GM18502 (cell line): Measurements from ENCODE around the gene SARNP.
"Not testable (repeated sequence)": the region's sequence is repeated elsewhere in the genome, so short reads cannot be mapped to it uniquely, and the experiment has no call there.

Experiments
- ATAC-seq: cut with Tn5 transposase; IDR thresholded peaks from one replicate; pipeline ENCODE4 v1.9.1; 2021; ENCODE audit warnings: mild to moderate bottlenecking; ENCODE audit not compliant: unreplicated experiment, poor library complexity

Gene SARNP

DNA sequence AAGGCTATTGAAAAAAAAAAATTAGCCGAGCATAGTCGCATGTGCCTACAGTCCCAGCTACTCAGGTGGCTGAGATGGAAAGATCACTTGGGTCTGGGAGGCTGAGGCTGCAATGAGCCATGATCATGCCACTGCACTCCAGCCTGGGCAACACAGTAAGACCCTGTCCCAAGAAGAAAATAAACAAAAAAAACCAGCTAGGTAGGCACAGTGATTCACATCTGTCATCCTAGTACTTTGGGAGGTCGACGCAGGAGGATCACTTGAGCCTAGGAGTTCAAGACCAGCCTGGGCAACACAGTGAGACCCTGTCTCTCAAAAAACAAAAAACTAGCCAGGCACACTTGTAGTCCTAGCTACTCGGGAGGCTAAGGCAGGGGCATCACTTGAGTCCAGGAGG is 8.2 kb downstream of the SARNP start:
- no peak for ATAC-seq

DNA sequence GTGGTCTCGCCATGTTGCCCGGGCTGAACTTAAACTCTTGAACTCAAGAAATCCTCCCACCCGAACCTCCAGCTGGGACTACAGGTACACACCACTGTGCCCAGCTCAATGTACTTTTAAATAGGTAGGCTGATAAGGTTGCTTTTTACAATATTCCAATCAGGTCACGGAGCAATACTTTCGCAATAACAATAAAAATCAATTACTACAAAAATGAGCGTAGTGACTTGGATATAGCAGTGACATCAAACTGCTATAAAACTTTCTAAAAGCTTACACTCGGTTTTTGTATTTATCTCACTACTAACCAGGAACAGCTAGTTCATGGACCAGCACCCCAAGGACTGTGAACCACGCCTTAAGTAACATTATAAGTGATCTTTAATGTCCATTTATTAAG is 10.5 kb downstream of the SARNP start:
- no peak for ATAC-seq

DNA sequence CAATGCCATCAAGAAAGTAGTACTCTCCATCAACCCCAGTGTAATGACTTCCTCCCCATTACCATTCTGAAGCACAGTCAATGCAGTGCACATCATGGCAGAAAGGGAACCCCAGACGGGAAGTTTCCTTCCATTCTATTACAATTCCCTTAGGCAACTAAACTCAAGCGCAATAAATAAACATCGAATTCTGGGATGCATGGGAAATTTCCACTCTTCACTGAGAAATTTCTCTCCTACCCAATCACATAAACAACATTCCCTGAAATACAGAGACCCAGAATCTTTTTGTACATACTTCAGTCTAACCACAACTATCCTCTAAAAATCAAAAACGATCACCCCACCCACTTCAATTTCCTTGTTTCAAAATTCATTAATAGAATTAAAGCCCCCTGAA is 20.0 kb downstream of the SARNP start:
- no peak for ATAC-seq

DNA sequence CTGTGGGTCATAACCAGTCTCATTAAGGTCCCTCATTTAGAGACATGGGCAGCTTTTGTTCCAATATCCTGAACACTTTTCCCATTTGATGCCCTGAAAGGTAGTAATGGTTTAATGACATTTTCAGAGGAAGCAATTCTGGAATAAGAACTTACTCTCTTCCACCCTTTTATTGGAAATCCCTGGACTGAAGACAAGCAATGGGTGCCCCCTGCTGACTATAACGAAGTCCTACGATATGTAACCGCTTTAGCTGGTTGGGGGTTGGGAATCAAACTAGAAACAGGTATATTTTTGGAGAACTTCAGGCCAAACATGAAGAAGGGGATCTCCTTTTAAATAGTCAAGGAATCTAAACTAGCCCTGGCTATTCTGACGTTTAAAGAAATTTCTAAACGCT is 20.5 kb downstream of the SARNP start:
- no peak for ATAC-seq

DNA sequence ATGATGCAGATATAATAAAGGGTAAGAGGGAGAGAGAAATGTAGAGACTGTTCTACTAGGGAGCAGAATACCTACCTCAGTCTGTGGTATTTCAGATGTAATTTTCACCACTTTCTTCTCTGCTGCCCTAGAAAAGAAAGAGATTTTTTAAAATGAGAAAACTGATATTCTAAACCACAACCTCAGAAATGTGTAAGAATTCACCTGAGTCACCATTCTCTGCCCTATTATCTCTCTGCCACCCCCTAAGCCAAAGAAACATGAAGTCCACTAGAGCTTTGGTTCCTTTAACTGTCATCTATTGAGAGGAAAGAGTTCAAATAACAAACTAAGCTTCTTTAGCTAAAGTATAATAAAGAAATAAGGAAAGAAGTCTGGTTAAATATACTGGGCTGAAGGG is 21.6 kb downstream of the SARNP start:
- ATAC-seq = no peak

DNA sequence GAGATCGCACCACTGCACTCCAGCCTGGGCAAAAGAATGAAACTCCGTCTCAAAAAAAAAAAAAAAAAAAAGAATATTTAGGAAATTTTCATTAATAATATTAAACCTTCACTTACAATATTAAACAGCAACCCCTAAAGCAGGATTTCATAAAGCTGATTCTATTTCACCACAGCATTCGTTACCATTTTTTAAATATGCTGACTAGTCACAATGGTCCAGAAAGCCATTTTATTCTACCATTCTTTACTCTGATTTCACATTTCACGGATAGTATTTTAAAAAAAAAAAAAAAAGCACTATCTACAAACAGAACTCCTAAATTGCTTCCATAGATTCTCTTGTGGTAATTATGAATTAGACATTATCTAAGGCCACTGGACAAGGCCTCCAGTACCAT is 27.6 kb downstream of the SARNP start:
- ATAC-seq = no peak

DNA sequence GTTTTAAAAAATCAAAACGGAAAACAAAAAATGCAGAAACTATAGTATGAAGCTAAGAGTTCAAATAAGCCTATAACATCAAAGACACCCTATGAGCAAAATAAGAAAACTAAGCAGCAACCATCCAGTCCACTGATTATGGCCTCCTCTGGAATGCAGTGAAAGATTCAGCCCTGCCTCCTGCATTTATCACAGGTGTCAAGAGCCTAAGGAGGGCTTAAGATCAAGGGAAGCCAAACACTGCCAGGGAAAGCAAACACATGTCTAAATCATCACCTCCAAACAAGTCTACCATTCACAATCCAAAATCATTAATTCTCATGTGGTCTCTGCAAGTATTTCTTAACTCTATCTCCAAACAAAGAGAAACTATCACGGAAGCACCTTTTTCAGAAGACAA is 28.4 kb downstream of the SARNP start:
- no peak for ATAC-seq

DNA sequence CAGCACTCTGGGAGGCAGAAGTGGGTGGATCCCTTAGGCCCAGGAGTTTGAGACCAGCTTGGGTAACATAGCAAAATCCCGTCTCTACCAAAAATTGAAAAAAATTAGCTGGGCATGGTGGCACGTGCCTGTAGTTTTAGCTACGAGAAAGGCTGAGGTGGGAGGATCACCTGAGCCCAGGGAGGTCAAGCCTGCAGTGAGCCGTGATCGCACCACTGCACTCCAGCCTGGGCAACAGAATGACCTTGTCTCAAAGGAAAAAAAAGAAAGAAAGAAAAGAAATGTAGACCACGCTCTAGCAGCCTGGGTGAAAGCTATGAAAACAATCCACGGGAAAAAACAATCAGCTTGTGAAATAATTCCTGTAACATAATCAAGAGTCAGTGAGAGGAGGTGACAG is 29.0 kb downstream of the SARNP start:
- ATAC-seq = no peak

DNA sequence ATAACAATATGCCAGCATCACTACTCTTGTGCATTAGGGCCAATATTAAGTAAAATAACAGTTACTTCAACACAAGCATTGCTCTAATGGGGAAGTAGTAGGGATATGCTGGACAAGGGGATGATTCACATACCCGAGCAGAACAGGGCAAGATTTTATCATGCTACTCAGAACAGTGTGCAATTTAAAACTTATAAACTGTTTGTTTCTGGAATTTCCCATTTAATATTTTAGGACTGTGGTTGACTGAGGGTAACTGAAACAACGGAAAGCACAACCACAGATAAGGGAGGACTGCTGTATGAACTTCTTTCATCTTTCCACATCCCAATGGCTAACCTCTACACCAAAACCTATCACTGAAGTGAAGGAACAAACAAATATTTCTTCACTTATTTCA is 36.8 kb downstream of the SARNP start:
- ATAC-seq = no peak

DNA sequence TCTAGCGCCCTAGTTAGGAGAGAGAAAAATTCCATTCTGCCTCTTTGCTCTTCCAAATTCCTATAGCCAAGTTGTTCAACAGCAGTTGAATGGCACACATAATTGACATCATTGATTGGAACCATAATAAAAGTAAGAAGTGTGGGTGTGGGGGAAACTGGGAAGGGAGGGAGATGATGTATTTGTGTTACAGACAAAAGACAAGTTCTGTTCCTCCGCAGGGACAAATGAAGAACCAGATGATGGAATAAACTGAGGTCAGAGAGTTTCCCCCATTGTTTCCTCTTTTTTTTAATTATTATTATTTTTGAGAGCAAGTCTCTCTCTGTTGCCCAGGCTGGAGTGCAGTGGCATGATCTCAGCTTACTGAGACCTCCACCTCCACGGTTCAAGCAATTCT is 39.7 kb downstream of the SARNP start:
- ATAC-seq = no peak

DNA sequence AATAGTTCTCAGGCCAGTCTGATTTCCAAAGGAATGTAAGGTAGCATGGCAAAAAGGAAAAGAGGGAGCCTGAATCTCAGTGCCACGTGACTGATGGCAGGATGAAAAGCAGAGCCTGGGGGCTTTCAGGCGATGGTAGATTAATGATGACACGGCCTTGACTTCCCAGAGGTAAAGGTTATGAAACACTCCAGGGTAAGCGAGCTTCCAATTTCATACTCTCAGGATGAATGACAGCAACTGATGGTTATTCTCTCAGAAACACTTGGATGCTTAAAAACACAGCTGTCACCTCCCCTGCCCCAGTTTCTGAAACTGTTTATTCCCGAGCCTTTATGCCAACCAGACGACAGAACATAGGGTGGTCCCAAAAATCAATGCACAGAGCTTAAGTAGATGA is 45.8 kb downstream of the SARNP start:
- ATAC-seq = no peak

DNA sequence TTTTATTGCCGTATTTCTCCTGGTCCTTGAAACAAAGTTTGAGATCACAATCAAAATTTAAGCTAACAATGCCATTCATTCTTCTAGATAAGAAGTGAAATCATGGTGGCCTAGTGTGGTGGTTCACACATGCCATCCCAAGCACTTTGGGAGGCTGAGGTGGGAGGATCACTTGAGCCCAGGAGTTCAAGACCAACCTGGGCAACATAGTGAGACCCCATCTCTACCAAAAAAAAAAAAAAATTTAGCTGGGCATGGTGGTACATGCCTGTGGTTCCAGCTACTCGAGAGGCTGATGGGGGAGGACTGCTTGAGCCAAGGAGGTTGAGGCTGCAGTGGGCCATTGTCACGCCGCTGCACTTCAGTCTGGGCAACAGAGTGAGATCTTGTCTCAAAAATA is 50.4 kb downstream of the SARNP start:
- no peak for ATAC-seq

DNA sequence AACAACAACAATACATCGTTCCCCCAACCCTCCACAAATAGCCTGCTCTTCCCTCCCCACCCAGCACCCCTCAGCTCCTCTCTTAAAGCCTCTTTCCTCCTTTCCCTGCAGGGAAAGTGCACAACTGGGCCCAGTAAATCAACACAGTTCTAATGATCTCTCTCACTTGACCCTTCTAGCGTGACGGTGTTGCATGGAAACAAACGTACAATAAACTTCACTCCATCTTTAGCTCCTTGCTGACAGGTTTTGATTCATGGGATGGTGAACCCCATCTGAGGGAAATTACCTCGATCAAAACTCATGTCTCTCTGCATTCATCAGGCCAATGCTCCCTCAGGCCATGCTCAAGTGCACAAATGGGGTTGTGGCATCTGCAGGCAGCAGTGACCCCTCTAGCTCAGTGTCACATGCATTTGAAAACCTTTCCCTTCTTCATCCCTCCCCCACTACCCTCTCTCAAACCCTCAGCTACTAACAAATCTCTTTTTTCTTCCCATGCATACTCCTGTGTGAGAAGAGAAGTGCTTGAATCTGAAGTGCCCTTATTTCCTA is 51.7 kb downstream of the SARNP start:
- ATAC-seq = no peak

DNA sequence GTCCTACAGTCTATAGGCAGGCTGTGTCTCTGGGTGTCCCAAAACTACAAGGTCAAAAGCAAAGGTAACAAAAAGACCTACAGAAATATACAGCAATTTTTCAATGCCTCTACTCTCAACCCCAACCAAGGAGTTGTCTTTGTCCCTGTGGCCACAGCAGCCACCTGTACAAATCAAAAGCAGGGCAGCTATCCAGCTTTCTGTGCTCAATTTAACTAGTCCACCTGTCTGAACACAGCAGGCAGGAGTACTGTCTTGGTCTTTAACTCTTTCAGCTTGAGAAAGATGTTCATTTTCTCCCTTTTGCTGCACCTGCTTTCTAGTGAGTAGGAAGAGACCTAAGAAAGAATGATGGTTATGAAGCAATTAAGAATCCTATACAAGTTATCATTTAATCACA is 54.9 kb downstream of the SARNP start:
- ATAC-seq = no peak

DNA sequence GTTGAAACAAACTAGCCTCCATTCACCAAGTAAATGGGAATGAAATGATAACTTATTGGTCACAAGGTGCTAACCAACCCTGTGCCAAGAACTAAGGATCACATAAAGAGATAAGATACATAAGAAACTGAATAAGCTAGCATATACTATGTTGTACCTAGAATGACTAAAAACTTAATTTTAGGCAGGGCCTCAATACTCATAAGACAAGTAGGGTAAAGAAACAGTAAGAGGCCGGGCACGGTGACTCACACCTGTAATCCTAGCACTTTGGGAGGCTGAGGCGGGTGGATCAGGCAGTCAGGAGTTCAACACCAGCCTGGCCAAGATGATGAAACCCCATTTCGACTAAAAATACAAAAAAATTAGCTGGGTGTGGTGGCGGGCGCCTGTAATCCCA is 56.9 kb downstream of the SARNP start:
- ATAC-seq = no peak

DNA sequence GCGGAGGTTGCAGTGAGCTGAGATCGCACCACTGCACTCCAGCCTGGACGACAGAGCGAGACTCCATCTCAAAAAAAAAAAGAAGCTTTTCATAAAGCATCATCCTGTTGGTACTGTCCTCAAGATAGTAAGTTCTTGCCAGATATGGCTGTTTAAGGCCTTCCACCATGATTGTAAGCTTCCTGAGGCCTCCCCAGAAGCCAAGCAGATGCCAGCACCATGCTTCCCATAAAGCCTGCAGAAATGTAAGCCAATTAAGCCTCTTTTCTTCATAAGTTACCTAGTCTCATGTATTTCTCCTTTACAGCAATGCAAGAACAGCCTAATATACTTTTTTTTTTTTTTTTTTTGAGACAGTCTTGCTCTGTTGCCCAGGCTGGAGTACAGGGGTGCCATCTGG is 58.9 kb downstream of the SARNP start:
- not testable (repeated sequence) for ATAC-seq

DNA sequence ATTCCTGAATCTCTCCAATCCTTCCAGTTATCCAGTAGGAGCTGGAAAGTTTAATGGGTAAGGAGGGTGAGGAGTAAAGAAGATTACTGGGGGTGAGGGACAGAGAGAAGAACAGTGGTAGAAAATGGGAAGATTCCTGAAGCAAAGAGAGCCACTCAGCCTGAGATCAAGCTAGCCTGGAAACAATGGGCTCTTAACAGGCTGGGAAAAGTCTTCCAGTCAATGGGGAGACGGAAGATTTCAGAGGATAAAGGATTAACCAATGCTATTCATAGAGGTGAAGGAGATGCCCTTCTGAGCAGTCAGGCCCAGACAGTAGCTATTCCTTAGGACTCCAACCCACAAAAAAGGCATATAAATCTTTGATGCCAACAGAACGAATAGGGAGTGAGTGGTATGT is 59.8 kb downstream of the SARNP start:
- ATAC-seq = no peak

DNA sequence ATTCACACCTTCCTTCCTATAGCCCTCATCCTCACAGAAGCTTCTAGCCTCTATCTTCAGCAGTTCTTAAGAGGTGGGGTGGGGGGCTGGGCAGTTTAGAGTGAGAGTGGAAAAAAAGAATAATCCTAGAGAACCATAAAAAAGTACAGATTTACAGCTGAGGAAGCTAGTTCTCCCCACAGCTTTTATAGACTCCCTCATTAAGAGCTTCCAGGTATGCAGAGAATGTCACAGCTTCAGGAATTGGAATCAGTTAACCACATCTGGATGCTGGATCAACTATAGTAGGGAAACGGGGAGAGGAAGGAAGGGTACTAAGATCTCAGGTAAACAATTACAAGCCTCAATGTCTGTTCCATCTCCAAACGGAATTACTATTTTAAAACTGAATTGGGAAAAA is 62.3 kb downstream of the SARNP start:
- ATAC-seq = no peak

DNA sequence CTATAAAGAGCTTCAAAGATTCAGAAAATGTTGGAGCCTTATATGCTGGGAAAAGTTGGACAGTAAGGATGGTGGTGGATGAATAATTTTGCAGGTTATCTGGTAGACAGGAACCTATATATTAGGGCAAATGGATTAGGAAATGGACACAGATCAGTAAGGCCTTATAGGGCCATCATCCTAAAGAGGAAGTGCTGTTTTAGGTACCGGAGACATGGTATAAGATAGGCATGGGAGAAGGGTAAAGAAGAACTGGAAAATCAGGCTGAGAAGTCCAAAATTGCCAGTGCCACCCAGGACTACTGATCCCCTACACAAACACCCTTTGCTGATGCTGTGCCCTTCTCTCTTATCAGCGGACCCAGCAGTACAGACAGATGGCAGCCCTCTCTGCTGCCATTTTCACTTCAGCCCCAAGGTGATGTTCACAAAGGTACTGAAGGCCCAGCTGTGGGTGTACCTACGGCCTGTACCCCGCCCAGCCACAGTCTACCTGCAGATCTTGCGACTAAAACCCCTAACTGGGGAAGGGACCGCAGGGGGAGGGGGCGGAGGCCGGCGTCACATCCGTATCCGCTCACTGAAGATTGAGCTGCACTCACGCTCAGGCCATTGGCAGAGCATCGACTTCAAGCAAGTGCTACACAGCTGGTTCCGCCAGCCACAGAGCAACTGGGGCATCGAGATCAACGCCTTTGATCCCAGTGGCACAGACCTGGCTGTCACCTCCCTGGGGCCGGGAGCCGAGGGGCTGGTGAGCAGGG is 69.1 kb downstream of the SARNP start:
- ATAC-seq = no peak

DNA sequence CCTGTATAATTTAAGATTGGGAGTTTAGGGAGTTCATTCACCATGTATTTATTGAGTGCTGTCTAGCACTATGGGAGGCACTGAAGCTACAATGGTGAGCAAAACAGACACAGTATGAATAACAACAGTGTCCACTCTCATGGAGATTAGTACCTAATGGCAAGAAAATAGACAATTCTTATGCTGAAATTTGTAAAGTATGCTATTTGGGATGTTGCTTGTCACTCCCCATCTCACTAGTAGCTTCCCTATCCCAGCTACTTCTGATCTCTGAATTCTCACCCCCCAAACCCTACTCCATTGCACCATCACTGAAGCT is 70.7 kb downstream of the SARNP start:
- ATAC-seq = no peak

DNA sequence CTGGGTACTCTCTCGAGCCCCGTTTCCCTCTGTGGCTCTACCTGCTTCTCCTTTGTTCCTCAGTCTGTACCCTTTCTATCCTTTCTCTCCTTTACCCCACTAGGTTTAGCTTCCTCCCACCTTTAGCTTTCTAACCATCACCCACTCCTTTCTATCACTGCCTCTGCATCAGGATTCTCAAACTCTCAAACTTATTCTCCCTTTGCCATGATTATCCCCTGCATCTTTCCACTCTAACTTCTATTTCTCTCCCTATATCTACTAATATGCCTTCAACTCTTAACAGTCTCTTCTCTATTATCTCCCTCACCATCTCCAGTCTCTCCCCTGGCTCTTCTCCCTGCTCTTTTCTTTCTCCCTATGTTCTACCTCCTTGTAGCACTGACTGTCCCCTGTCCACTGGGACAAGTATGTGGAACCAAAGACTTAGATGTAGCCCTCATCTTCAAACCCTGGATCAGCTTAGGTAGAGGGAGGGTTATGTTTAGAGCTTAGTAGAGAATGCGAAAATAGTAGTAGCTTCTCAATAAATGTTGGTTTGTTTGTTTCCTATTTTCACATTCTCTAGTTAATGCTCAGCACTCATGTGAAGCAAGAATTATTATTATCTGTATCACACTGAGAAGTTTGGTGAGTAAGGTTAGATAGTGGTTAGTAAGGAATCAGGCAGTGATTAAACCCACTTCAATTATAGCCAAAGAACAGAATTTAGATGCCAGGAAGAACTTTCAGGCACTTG is 71.2 kb downstream of the SARNP start:
- ATAC-seq = no peak
